ENCODE measurements around the gene PAPPA.

DNA sequence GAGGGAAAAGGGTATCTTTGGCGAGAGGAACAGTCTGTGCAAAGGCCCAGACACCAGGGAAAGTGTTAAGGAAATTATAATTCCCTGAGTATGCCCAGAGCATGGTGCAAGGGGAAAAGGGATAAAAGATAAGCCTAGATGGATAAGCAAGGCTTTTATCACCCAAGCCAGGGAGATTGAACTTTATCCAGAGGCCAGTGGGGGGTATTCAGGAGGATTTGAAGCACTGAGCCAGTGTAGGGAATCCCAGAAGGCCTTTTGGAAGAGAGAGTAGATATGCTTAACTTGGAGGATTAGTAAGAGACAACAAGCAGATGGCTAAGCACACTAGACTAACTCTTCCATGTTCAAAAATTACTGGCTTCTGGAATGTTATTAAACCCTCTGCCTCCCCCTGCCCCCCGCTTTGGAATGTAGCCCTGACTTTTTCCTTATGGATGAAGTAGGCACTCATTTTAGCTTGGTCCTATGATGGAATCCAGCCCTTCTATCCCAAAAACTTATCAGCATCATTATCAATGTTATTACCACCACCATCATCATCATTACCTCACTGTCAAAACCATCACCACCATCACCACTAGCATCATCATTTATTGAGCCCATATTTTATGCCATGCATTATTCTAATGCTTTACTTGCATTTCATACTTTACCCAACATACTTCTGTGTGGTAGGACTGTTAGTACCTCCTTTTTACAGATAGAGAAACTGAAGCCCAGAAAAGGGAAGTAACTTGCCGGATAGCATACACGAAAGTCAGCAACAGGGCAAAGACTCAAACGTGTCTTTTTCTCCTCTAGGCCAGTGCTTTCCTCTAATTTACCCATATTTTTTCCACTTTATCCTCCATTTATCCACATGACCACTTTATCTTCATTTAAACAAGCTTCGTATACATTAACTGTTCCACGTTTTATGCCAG is 237.0 kb downstream of the PAPPA start:
- TF ChIP-seq CTCF (IDR thresholded peaks at IDR 0.05) (no peak), POLR2A (IDR thresholded peaks at IDR 0.05) (no peak)

All from Peyer's patch (tissue), 4 donors.